H1 (cell line): ENCODE measurements around the gene GNB1. TPM values are rescaled to one million over a fixed set of nuclear protein-coding genes. Genes with fewer than 3 reads are reported as not detected.

Experiments used
- CTCF ChIA-PET: fragments of 300-600 bp; sonication (Branson Sonifier 250); formaldehyde crosslinking; loops from one replicate; lab custom pipeline; 2021; ENCODE audit not compliant: partially characterized antibody; lab: Charles Lee
- POLR2A ChIA-PET: fragments of 300-600 bp; sonication (Branson Sonifier 250); formaldehyde crosslinking; loops from one replicate; lab custom pipeline; 2021; ENCODE audit warnings: inconsistent platforms; ENCODE audit not compliant: partially characterized antibody; lab: Charles Lee
- DNase-seq, 2 experiments: peaks; one replicate each; pipeline versions ENCODE4 v3.0.0 to v3.0.0-alpha.2; 2010 to 2022; ENCODE audit warnings: low spot score in 2 of 2, low read depth in 1 of 2, mixed read lengths in 1 of 2
- FAIRE-seq: peaks from 2 replicates; lab custom pipeline; 2011; peaks lifted over from hg19 to GRCh38; lab: Jason Lieb, UNC
- H2AFZ ChIP-seq: 2 replicates; pipeline ENCODE4 v1.8.1; 2012; ENCODE audit warnings: low read length, inconsistent platforms
- H2AK5ac ChIP-seq: 2 replicates; pipeline ENCODE4 v1.6.1; 2013; ENCODE audit warnings: low read depth, low read length
- H2BK120ac ChIP-seq: replicated peaks from 2 replicates; pipeline ENCODE3; 2013; ENCODE audit warnings: low read depth, low read length, inconsistent platforms
- H2BK12ac ChIP-seq: 2 replicates; pipeline ENCODE4 v1.6.1; 2013; ENCODE audit warnings: low read depth, low read length
- H2BK15ac ChIP-seq: 2 replicates; pipeline ENCODE4 v1.6.1; 2013; ENCODE audit warnings: low read length
- H2BK20ac ChIP-seq: 2 replicates; pipeline ENCODE4 v1.6.1; 2013; ENCODE audit warnings: low read length
- H2BK5ac ChIP-seq: 2 replicates; pipeline ENCODE4 v1.6.1; 2013; ENCODE audit warnings: low read depth, low read length
- H3K14ac ChIP-seq: 2 replicates; pipeline ENCODE4 v1.6.1; 2013; ENCODE audit warnings: inconsistent platforms; ENCODE audit not compliant: insufficient read length
- H3K18ac ChIP-seq: 2 replicates; pipeline ENCODE4 v1.6.1; 2013; ENCODE audit warnings: low read length; ENCODE audit errors: extremely low read depth
- H3K23ac ChIP-seq: 2 replicates; pipeline ENCODE4 v1.6.1; 2013; ENCODE audit warnings: inconsistent platforms; ENCODE audit not compliant: insufficient read length
- H3K23me2 ChIP-seq: 2 replicates; pipeline ENCODE4 v1.6.1; 2013; ENCODE audit warnings: low read depth, low read length
- H3K27ac ChIP-seq: 2 replicates; pipeline ENCODE4 v1.6.1; 2011; ENCODE audit warnings: low read depth, low read length, inconsistent platforms
- H3K27me3 ChIP-seq, 4 experiments: replicated peaks in 1 of 4; 1 replicate in 1 of 4; 2 replicates in 3 of 4; pipeline versions ENCODE4 v1.6.1 to v1.8.1; 2011 to 2013; ENCODE audit warnings: low read length in 3 of 4, mild to moderate bottlenecking in 3 of 4, inconsistent platforms in 2 of 4, mixed read lengths in 2 of 4, moderate library complexity in 1 of 4; ENCODE audit not compliant: control insufficient read depth in 3 of 4, insufficient read depth in 3 of 4; ENCODE audit errors: extremely low read depth in 1 of 4
- H3K36me3 ChIP-seq, 4 experiments: 2 replicates each; pipeline versions ENCODE4 v1.6.1 to v1.8.1; 2011 to 2013; ENCODE audit warnings: mild to moderate bottlenecking in 4 of 4, low read length in 3 of 4, moderate library complexity in 2 of 4, control low read depth in 1 of 4, inconsistent platforms in 1 of 4; ENCODE audit not compliant: insufficient read depth in 4 of 4, control insufficient read depth in 2 of 4
- H3K4ac ChIP-seq: replicated peaks from 2 replicates; pipeline ENCODE3; 2013; ENCODE audit warnings: low read length, low read depth, mixed read lengths, inconsistent platforms; ENCODE audit not compliant: insufficient read length
- H3K4me1 ChIP-seq, 4 experiments: replicated peaks in 1 of 4; 1 replicate in 1 of 4; 2 replicates in 3 of 4; pipeline versions ENCODE4 v1.6.1 to v1.8.1; 2011 to 2013; ENCODE audit warnings: low read length in 3 of 4, inconsistent platforms in 2 of 4, mixed read lengths in 1 of 4; ENCODE audit not compliant: insufficient read depth in 4 of 4, control insufficient read depth in 3 of 4
- H3K4me2 ChIP-seq, 2 experiments: 2 replicates each; pipeline versions ENCODE4 v1.6.1 to v1.8.1; 2011 to 2013; ENCODE audit warnings: low read depth in 2 of 2, low read length in 2 of 2, control low read depth in 1 of 2, inconsistent platforms in 1 of 2, mild to moderate bottlenecking in 1 of 2; ENCODE audit not compliant: insufficient read depth in 1 of 2
- H3K4me3 ChIP-seq, 4 experiments: fragments of 200-600, 300-600 bp in 1 of 4; sonication (generic), shearing (Covaris generic), sonication (Bioruptor Twin) in 1 of 4; 2 replicates each; pipeline versions ENCODE4 v1.5.1 to v1.8.1; 2011 to 2016; ENCODE audit warnings: low read length in 4 of 4, low read depth in 3 of 4, control low read depth in 2 of 4, inconsistent platforms in 2 of 4, mild to moderate bottlenecking in 2 of 4, mixed read lengths in 1 of 4, moderate library complexity in 1 of 4; ENCODE audit not compliant: insufficient read depth in 2 of 4; ENCODE audit errors: extremely low read depth in 1 of 4
- H3K56ac ChIP-seq: replicated peaks from 2 replicates; pipeline ENCODE3; 2013; ENCODE audit warnings: low read depth, mild to moderate bottlenecking, mixed read lengths, low read length, inconsistent platforms; ENCODE audit not compliant: insufficient read length
- H3K79me1 ChIP-seq: 2 replicates; pipeline ENCODE4 v1.6.1; 2013; ENCODE audit warnings: low read depth, low read length, control low read depth
- H3K79me2 ChIP-seq, 2 experiments: 2 replicates each; pipeline versions ENCODE4 v1.6.1 to v1.8.1; 2012 to 2013; ENCODE audit warnings: low read length in 2 of 2, mild to moderate bottlenecking in 2 of 2, inconsistent platforms in 1 of 2; ENCODE audit not compliant: insufficient read depth in 2 of 2, control insufficient read depth in 1 of 2
- H3K9ac ChIP-seq, 4 experiments: replicated peaks in 1 of 4; 1 replicate in 1 of 4; 2 replicates in 3 of 4; pipeline versions ENCODE4 v1.6.1 to v1.8.1; 2011 to 2013; ENCODE audit warnings: low read depth in 3 of 4, low read length in 3 of 4, control low read depth in 2 of 4, mild to moderate bottlenecking in 2 of 4, moderate library complexity in 2 of 4, inconsistent platforms in 1 of 4; ENCODE audit errors: extremely low read depth in 1 of 4
- H3K9me3 ChIP-seq, 2 experiments: 2 replicates each; pipeline versions ENCODE4 v1.6.1 to v1.8.1; 2012 to 2013; ENCODE audit warnings: mild to moderate bottlenecking in 2 of 2, moderate library complexity in 2 of 2, control low read depth in 1 of 2, inconsistent platforms in 1 of 2, low read depth in 1 of 2, low read length in 1 of 2, mixed read lengths in 1 of 2; ENCODE audit not compliant: insufficient read depth in 2 of 2
- H4K20me1 ChIP-seq, 2 experiments: replicated peaks in 1 of 2; 2 replicates each; pipeline versions ENCODE3 to v1.8.1; 2011 to 2013; ENCODE audit warnings: inconsistent platforms in 2 of 2, low read length in 2 of 2, mild to moderate bottlenecking in 1 of 2; ENCODE audit not compliant: insufficient read depth in 2 of 2, control insufficient read depth in 1 of 2
- H4K5ac ChIP-seq: 2 replicates; pipeline ENCODE4 v1.6.1; 2013; ENCODE audit warnings: low read length, low read depth, mixed read lengths, inconsistent platforms; ENCODE audit not compliant: insufficient read length
- H4K8ac ChIP-seq: 2 replicates; pipeline ENCODE4 v1.8.0; 2013; ENCODE audit warnings: mild to moderate bottlenecking, moderate library complexity, low read length, inconsistent platforms; ENCODE audit not compliant: insufficient read depth; ENCODE audit errors: extremely low read depth
- H4K91ac ChIP-seq: replicated peaks from 2 replicates; pipeline ENCODE3; 2013; ENCODE audit warnings: low read length, mixed read lengths, inconsistent platforms; ENCODE audit not compliant: insufficient read length
- GABPA ChIP-seq: IDR thresholded peaks from 2 replicates; pipeline ENCODE4 v1.6.1; 2011; ENCODE audit warnings: mild to moderate bottlenecking, low read length, moderate library complexity, borderline replicate concordance; ENCODE audit not compliant: insufficient read depth
- NANOG ChIP-seq: IDR thresholded peaks from 2 replicates; pipeline ENCODE4 v1.6.1; 2011; ENCODE audit warnings: low read length, low read depth, mild to moderate bottlenecking, inconsistent platforms; ENCODE audit not compliant: insufficient read depth, poor library complexity, severe bottlenecking
- SIX5 ChIP-seq: IDR thresholded peaks from 2 replicates; pipeline ENCODE4 v1.6.1; 2011; ENCODE audit warnings: mild to moderate bottlenecking, low read depth, low read length
- SRF ChIP-seq: IDR thresholded peaks from 2 replicates; pipeline ENCODE4 v1.6.1; 2011; ENCODE audit warnings: mild to moderate bottlenecking, low read depth, low read length, moderate library complexity
- TAF1 ChIP-seq: IDR thresholded peaks from 2 replicates; pipeline ENCODE4 v1.6.1; 2011; ENCODE audit warnings: mild to moderate bottlenecking, low read depth, low read length
- TEAD4 ChIP-seq: IDR thresholded peaks from 2 replicates; pipeline ENCODE4 v1.6.1; 2012; ENCODE audit warnings: low read depth, low read length, inconsistent platforms, mixed read lengths
- WGBS, 2 experiments: shearing (Covaris generic) in 1 of 2; methylation state at CpG; one replicate each; pipeline versions ENCODE4 v1.1.6 to v1.1.7; 2013 to 2015; ENCODE audit warnings: low lambda C conversion rate in 2 of 2, mixed read lengths in 2 of 2, inconsistent platforms in 1 of 2, low coverage in 1 of 2, missing lambda C conversion rate in 1 of 2; ENCODE audit not compliant: insufficient replicate concordance in 2 of 2, insufficient coverage in 1 of 2, insufficient read length in 1 of 2; ENCODE audit errors: extremely low coverage in 1 of 2, missing lambda C conversion rate in 1 of 2; 5-methylcytosine and 5-hydroxymethylcytosine counted together
- polyA plus RNA-seq, 7 experiments: library from polyadenylated mRNA; depleted of rRNA in 3 of 7; stranded (reverse) in 5 of 7; unstranded in 2 of 7; fragments of >200 nt in 5 of 7; fragments of 200-250 nt in 2 of 7; gene quantifications; 1 replicate in 5 of 7; 2 replicates in 1 of 7; 4 replicates in 1 of 7; pipeline versions ENCODE4 v1.2.1 to v1.2.3, GENCODE V29; 2011 to 2013; ENCODE audit warnings: missing spikeins in 2 of 7, mixed read lengths in 2 of 7
- total RNA-seq: library from RNA; stranded (reverse); fragmentation: NEBNext Ultra II Directional; extraction: Animal tissue kit (Norgen Biotek cat#: 25700); gene quantifications from 2 replicates; pipeline ENCODE4 v1.2.1, GENCODE V29; 2021
- TF ChIP-seq, protein P1 (sequence below): IDR thresholded peaks from 2 replicates; pipeline ENCODE4 v1.6.1; 2012; ENCODE audit warnings: low read length, inconsistent platforms

Gene GNB1
- total and polyA plus RNA-seq, 2 of the 8 experiments (the other 6 are each of a cell fraction or from before 2014, with no cell fraction given): 343 to 382 TPM

- Histone ChIP-seq H3K4me2 (no peak overlapping the region), H3K14ac (no peak overlapping the region), H3K56ac (peak overlapping the region; percentile 16), H3K79me2 (no peaks in the 10 kb centered on the region), H3K4ac (peak overlapping the region; percentile 69), H3K18ac (no peak overlapping the region), H2BK12ac (no peak overlapping the region), H2BK15ac (no peak overlapping the region), H3K79me1 (no peaks in the 10 kb centered on the region), H3K9ac (no peak overlapping the region), H3K9me3 (no peaks in the 10 kb centered on the region), H2BK120ac (peak overlapping the region; percentile 54), H4K5ac (no peak overlapping the region), H3K36me3 (no peaks in the 10 kb centered on the region), H2BK5ac (peak overlapping the region; percentile 60; the same call in 1 of the 2 replicates), H3K27ac (no peak overlapping the region), H3K27me3 (no peaks in the 10 kb centered on the region; a peak in 1 of 7 replicates), H4K91ac (peak overlapping the region; percentile 89), H3K4me3 (no peak overlapping the region), H3K23ac (no peak overlapping the region), H2AK5ac (0 out of 2 replicates have a peak overlapping the region, but pooled peaks have one; percentile 65), H3K23me2 (peaks cover 5% of the 10 kb centered on the region; the same call in 1 of the 2 replicates), H2BK20ac (peak overlapping the region; percentile 9; the same call in 1 of the 2 replicates), H3K4me1 (peaks cover 0 to 10% (median 5%) of the 10 kb centered on the region in 4 experiments; a peak in 5 of 7 replicates), H2AFZ (no peak overlapping the region), H4K20me1 (no peaks in the 10 kb centered on the region), H4K8ac (peak overlapping the region; percentile 45)
- ChIA-PET CTCF (interaction anchor here (0.6 to 9.7 kb wide), 20 partner anchors 9 to 138 kb away, joined by 3 to 74 read pairs (median 8); no protein-coding TSS in a partner anchor), POLR2A (interaction anchor here (1.3 to 1.4 kb wide), 2 partner anchors 8 to 12 kb away, joined by 3 to 4 read pairs; partner anchors contain the start of gene CALML6)
- WGBS, 2 experiments: 92% methylated on average over 8 of the region's 8 CpGs; no CpG with 5 or more reads in 1 of the 2 experiments
- DNase-seq (no peak), FAIRE-seq (no peak)
- TF ChIP-seq NANOG (no peak), TEAD4 (no peak), SRF (no peak), SIX5 (no peak), GABPA (no peak), TAF1 (no peak)
- TF ChIP-seq, protein P1, sequence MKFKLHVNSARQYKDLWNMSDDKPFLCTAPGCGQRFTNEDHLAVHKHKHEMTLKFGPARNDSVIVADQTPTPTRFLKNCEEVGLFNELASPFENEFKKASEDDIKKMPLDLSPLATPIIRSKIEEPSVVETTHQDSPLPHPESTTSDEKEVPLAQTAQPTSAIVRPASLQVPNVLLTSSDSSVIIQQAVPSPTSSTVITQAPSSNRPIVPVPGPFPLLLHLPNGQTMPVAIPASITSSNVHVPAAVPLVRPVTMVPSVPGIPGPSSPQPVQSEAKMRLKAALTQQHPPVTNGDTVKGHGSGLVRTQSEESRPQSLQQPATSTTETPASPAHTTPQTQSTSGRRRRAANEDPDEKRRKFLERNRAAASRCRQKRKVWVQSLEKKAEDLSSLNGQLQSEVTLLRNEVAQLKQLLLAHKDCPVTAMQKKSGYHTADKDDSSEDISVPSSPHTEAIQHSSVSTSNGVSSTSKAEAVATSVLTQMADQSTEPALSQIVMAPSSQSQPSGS: no peak
Observed at GRCh38 chr1:1907098-1907736, 16.3 kb upstream of the GNB1 start.
